DOHH2 (cell line): ENCODE data around the gene C12orf57.

Experiments used
- EZH2phosphoT487 ChIP-seq: fragments of 200-600 bp; sonication (generic); IDR thresholded peaks from 2 replicates; pipeline ENCODE4 v1.6.1; 2017; ENCODE audit warnings: borderline replicate concordance, mild to moderate bottlenecking, antibody characterized with exemption, low read length, moderate library complexity, mixed read lengths
- TF ChIP-seq, protein P1 (sequence below): fragments of 200-600 bp; sonication (generic); IDR thresholded peaks from one replicate; pipeline ENCODE4 v1.5.1; 2014; ENCODE audit warnings: antibody characterized with exemption, mild to moderate bottlenecking, low read depth, low read length; ENCODE audit not compliant: poor library complexity, severe bottlenecking

DNA sequence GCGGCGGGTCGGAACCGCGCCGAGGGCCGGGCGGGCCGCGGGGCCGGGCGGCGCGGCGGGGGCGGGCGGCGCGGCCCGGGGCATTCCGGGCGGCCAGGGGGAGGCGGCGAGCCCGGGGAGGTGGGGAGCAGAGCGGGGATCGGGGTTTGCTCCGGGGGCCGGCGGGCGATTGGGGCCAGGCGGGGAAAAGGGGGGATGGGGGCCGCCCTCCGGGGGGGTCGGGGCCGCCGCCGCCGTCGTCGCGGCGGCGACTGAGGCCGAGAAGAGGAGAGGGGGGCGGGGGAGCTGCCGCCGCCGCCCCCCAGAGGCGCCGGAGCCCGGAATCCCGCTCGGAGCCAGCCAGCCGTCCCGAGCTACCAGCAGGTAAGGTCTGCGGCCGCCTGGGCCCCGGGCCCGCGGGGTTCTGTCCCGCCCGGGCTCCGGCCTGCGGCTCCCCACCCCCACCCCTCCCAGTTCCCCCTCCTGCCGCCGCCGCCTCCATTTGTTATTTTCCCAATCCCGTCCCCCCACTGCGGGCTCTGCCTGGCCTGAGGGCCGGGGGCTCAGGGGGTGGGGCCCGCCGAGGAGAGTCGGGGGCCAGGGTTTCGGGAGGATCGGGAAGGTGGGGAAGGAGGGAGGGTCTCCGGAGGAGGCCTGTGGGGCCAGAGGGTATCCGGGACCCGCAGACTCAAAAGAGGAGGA, 15.7 kb upstream of the C12orf57 start:
- TF ChIP-seq, protein P1, sequence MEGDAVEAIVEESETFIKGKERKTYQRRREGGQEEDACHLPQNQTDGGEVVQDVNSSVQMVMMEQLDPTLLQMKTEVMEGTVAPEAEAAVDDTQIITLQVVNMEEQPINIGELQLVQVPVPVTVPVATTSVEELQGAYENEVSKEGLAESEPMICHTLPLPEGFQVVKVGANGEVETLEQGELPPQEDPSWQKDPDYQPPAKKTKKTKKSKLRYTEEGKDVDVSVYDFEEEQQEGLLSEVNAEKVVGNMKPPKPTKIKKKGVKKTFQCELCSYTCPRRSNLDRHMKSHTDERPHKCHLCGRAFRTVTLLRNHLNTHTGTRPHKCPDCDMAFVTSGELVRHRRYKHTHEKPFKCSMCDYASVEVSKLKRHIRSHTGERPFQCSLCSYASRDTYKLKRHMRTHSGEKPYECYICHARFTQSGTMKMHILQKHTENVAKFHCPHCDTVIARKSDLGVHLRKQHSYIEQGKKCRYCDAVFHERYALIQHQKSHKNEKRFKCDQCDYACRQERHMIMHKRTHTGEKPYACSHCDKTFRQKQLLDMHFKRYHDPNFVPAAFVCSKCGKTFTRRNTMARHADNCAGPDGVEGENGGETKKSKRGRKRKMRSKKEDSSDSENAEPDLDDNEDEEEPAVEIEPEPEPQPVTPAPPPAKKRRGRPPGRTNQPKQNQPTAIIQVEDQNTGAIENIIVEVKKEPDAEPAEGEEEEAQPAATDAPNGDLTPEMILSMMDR = no peak
- TF ChIP-seq EZH2phosphoT487 = peak; percentile 93; the same call in 1 of the 2 replicates
